ENCODE data around the gene SLC23A1. TPM values are rescaled to one million over a fixed set of nuclear protein-coding genes. Genes with fewer than 3 reads are reported as not detected.

Gene SLC23A1
- total RNA-seq, 4 donors from 2014 or later = 6.4 TPM; not detected in 3

GRCh38 chr5:139342423-139342723 is 40.7 kb downstream of the SLC23A1 start:
- intact Hi-C loops (cut with DNase I) = loop anchor here (5.0 kb wide), 1 partner anchor 50 kb away; no protein-coding TSS in a partner anchor
- peaks cover 14 to 56% (median 23%) of the 10 kb centered on the region in 3 donors for H3K4me1 ChIP-seq
- DNase-seq = no peak
- TF ChIP-seq CTCF (IDR thresholded peaks at IDR 0.05) (peak in 1 of 6 experiments; percentile 22), POLR2A (IDR thresholded peaks at IDR 0.05) (no peak)
- peaks cover 0 to 24% (median 0%) of the 10 kb centered on the region in 3 donors for H3K36me3 ChIP-seq
- H3K9me3 ChIP-seq = no peaks in the 10 kb centered on the region
- H3K27ac ChIP-seq = peak overlapping the region; percentile 99
- peak overlapping the region; percentile 87 to 89 (median 88) for H3K4me3 ChIP-seq
- WGBS, 2 donors = 0% methylated on average over 5 to 15 of the region's 16 CpGs
- no peaks in the 10 kb centered on the region for H3K27me3 ChIP-seq

- no peaks in the 10 kb centered on the region for H3K9me3 ChIP-seq
- 0% methylated on average over 24 to 34 of the region's 66 CpGs for WGBS, 2 donors
- peaks cover 0 to 22% (median 0%) of the 10 kb centered on the region in 3 donors for H3K36me3 ChIP-seq
- H3K27me3 ChIP-seq = no peaks in the 10 kb centered on the region
- peak; percentile 92 for DNase-seq
- TF ChIP-seq POLR2A (IDR thresholded peaks at IDR 0.05) (peak in 3 of 4 donors; percentile 90 to 98 (median 91)), CTCF (IDR thresholded peaks at IDR 0.05) (peak; percentile 61 to 88 (median 82))
- H3K4me3 ChIP-seq = peak within 1 kb of the TSS; percentile 87 to 89 (median 88)
- H3K4me1 ChIP-seq = peaks cover 14 to 52% (median 23%) of the 10 kb centered on the region in 3 donors
- peak within 1 kb of the TSS; percentile 99 for H3K27ac ChIP-seq
- intact Hi-C loops (cut with DNase I) = loop anchor here (5.0 kb wide), 1 partner anchor 50 kb away; no protein-coding TSS in a partner anchor
Measured at GRCh38 chr5:139341689-139342422, 41.2 kb downstream of the SLC23A1 start, which contains the start of gene PAIP2. Gene PAIP2, plus strand, starts transcription at chr5:139341854. Its CDS starts 21,931 bp downstream, at chr5:139363785.

GRCh38 chr5:139341187-139341688 is 41.9 kb downstream of the SLC23A1 start:
- no peak for DNase-seq
- Histone ChIP-seq H3K27me3 (no peaks in the 10 kb centered on the region), H3K36me3 (peaks cover 0 to 16% (median 0%) of the 10 kb centered on the region in 3 donors), H3K4me3 (peak overlapping the region; percentile 87 to 89 (median 88)), H3K9me3 (no peaks in the 10 kb centered on the region), H3K4me1 (peaks cover 14 to 46% (median 23%) of the 10 kb centered on the region in 3 donors), H3K27ac (peak overlapping the region in 3 of 4 donors; percentile 99)
- TF ChIP-seq CTCF (IDR thresholded peaks at IDR 0.05) (no peak), POLR2A (IDR thresholded peaks at IDR 0.05) (no peak)
- 2% methylated on average over 7 to 8 of the region's 17 CpGs for WGBS, 2 donors
- intact Hi-C loops (cut with DNase I) = loop anchor here (5.0 kb wide), 1 partner anchor 51 kb away; no protein-coding TSS in a partner anchor

- intact Hi-C loops (cut with DNase I) = loop anchor here (5.0 kb wide), 1 partner anchor 52 kb away; no protein-coding TSS in a partner anchor
- Histone ChIP-seq H3K27ac (no peak overlapping the region), H3K27me3 (no peaks in the 10 kb centered on the region), H3K9me3 (no peaks in the 10 kb centered on the region), H3K4me3 (no peak overlapping the region), H3K36me3 (peaks cover 0 to 5% (median 0%) of the 10 kb centered on the region in 3 donors), H3K4me1 (peaks cover 14 to 37% (median 23%) of the 10 kb centered on the region in 3 donors)
- 69 to 79% methylated on average over 2 of the region's 2 CpGs for WGBS, 2 donors
- no peak for DNase-seq
- TF ChIP-seq CTCF (IDR thresholded peaks at IDR 0.05) (no peak), POLR2A (IDR thresholded peaks at IDR 0.05) (no peak)
Measured at GRCh38 chr5:139340051-139340450, 43.0 kb downstream of the SLC23A1 start.

- no peak for TF ChIP-seq CTCF (IDR thresholded peaks at IDR 0.05)
- no peak for TF ChIP-seq POLR2A (IDR thresholded peaks at IDR 0.05)
- 60 to 74% methylated on average over 6 of the region's 6 CpGs for WGBS, 2 donors
- peaks cover 0 to 3% (median under 1%) of the 10 kb centered on the region in 3 donors for H3K4me1 ChIP-seq
- H3K36me3 ChIP-seq = peaks cover 4 to 36% (median 8%) of the 10 kb centered on the region in 3 donors
- H3K9me3 ChIP-seq = no peaks in the 10 kb centered on the region
- intact Hi-C loops (cut with DNase I) = no loop called here
- no peaks in the 10 kb centered on the region for H3K27me3 ChIP-seq
- no peak overlapping the region for H3K4me3 ChIP-seq
- H3K27ac ChIP-seq = no peak overlapping the region
- DNase-seq = no peak
Measured at GRCh38 chr5:139335811-139336210, 47.3 kb downstream of the SLC23A1 start.

Data from esophagus squamous epithelium (tissue), 5 donors.